GM23248 (cell line): ENCODE measurements around the gene EIF3D.

Source experiments
- EZH2 ChIP-seq: fragments of 200-600 bp; sonication (generic); IDR thresholded peaks from 2 replicates; pipeline ENCODE4 v1.6.1; 2018; ENCODE audit warnings: antibody characterized with exemption, mild to moderate bottlenecking; ENCODE audit not compliant: insufficient read depth, poor library complexity, severe bottlenecking
- EZH2phosphoT487 ChIP-seq: fragments of 200-600 bp; sonication (generic); IDR thresholded peaks from 2 replicates; pipeline ENCODE4 v1.6.1; 2018; ENCODE audit warnings: antibody characterized with exemption, moderate library complexity, mild to moderate bottlenecking, low read depth; ENCODE audit not compliant: insufficient read depth

DNA sequence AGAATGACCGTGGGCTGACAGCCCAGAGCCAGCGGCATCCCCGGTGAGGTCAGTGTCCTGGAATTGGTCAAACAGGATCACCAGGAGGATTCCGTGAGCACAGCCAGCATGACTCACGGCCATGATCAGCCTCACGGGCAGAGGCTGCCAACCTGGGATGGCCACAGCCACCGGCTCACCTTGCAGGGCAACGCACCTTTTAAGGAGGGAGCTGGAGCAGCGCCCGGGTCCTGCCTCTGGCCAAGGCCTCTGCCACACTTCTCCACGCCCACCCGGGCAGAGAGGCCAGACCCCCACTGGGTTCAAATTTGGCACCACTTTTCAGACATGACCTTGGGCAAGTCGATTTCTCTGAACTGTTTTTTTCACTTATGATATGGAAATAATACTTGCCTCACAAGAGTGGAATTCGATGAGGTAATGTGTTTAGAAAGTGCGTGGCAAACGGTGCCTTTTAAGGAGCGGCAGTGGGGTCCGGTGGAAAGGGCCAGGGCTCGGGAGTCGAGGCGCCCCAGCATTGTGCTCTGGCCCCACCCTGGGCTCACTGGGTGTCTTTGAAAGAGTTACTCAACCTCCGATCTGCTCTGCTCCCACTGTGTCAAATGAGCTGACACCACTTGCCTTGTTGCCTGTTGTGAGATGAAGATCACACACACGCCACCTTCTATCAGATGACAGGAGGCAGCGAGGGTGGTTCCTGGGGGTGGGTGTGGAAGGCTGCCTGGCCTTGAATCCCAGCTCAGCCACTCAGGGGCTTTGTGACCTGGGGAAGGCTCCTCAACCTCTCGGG, 63.5 kb downstream of the EIF3D start:
- no peak for TF ChIP-seq EZH2
- TF ChIP-seq EZH2phosphoT487, result no peak
